Lung (tissue), 12 donors: Measurements from ENCODE around the gene NEK5. TPM values are rescaled to one million over a fixed set of nuclear protein-coding genes. Genes with fewer than 3 reads are reported as not detected.

Experiments
- ATAC-seq: fragments of 200-7000 bp; cut with Tn5 transposase; one replicate; pipeline ENCODE4 v1.9.1; 2020; ENCODE audit warnings: moderate number of reproducible peaks; ENCODE audit not compliant: insufficient read depth, low FRiP score
- DNase-seq, 3 donors: peaks; one replicate each; pipeline ENCODE4 v3.0.0-alpha.2; 2013 to 2017
- H3K27ac ChIP-seq, 2 donors: one replicate each; pipeline ENCODE4 v1.5.1; 2013; ENCODE audit warnings: mild to moderate bottlenecking in 2 of 2, moderate library complexity in 2 of 2, control low read depth in 1 of 2, inconsistent platforms in 1 of 2, low read depth in 1 of 2, low read length in 1 of 2
- H3K27me3 ChIP-seq, 3 donors: one replicate each; pipeline ENCODE4 v1.5.1; 2013; ENCODE audit warnings: low read length in 2 of 3; ENCODE audit not compliant: control insufficient read depth in 3 of 3, insufficient read depth in 3 of 3
- H3K36me3 ChIP-seq, 4 donors: one replicate each; pipeline ENCODE4 v1.5.1; 2013; ENCODE audit warnings: low read length in 4 of 4, mild to moderate bottlenecking in 1 of 4, moderate library complexity in 1 of 4; ENCODE audit not compliant: control insufficient read depth in 4 of 4, insufficient read depth in 4 of 4
- H3K4me1 ChIP-seq, 5 donors: one replicate each; pipeline ENCODE4 v1.5.1; 2013; ENCODE audit warnings: low read length in 5 of 5, mild to moderate bottlenecking in 2 of 5, moderate library complexity in 1 of 5; ENCODE audit not compliant: control insufficient read depth in 5 of 5, insufficient read depth in 5 of 5
- H3K4me3 ChIP-seq: one replicate; pipeline ENCODE4 v1.5.1; 2013; ENCODE audit warnings: mild to moderate bottlenecking, control low read depth, moderate library complexity
- H3K9ac ChIP-seq, 2 donors: one replicate each; pipeline ENCODE4 v1.5.1; 2013; ENCODE audit warnings: low read length in 2 of 2, control low read depth in 1 of 2; ENCODE audit not compliant: insufficient read depth in 1 of 2
- H3K9me3 ChIP-seq, 4 donors: one replicate each; pipeline ENCODE4 v1.5.1; 2013; ENCODE audit warnings: low read length in 3 of 4, mild to moderate bottlenecking in 1 of 4, moderate library complexity in 1 of 4; ENCODE audit not compliant: control insufficient read depth in 4 of 4, insufficient read depth in 3 of 4
- WGBS, 2 donors: extraction: QIAGEN DNeasy Blood & Tissue Kit; methylation state at CpG; one replicate each; pipeline ENCODE4 v1.1.7; 2013; 5-methylcytosine and 5-hydroxymethylcytosine counted together
- polyA plus RNA-seq, 2 donors: library from polyadenylated mRNA; stranded (reverse); fragments of 200-250 nt; gene quantifications; one replicate each; pipeline ENCODE4 v1.2.1, GENCODE V29; 2013
- total RNA-seq, 2 donors: library from RNA; depleted of rRNA in 1 of 2; stranded (reverse); fragments of >200 nt in 1 of 2; gene quantifications; one replicate each; pipeline ENCODE4 v1.2.1, GENCODE V29; 2014 to 2021
- TF ChIP-seq, protein P1 (sequence below): IDR thresholded peaks from 2 replicates; pipeline ENCODE4 v1.5.1; 2012; ENCODE audit warnings: mild to moderate bottlenecking; ENCODE audit errors: control extremely low read depth, extremely low read depth
- donor health status: control.
- donor health status: control.
- donor health status: Bipolar disorder and iron deficiency.
- donor health status: healthy.
- donor health status: DM: yes; HTN: yes; CAD: no.

The NEK5 gene
- total and polyA plus RNA-seq, 4 donors = 2.1 to 13.3 (median 6.1) TPM

DNA sequence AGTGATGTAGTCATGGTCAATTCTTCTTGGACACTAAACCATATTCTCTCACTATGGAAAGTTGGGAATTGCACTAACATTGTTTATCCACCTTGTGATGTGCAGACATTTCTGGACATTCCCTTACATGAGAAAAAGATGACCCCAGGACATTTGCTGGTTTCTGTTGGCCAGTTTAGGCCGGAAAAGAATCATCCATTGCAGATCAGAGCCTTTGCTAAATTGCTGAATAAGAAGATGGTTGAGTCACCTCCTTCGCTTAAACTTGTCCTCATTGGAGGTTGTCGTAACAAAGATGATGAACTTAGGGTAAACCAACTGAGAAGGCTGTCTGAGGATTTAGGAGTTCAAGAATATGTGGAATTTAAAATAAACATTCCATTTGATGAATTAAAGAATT, 104.4 kb downstream of the NEK5 start, which contains the start of gene UTP14C:
TSS of gene UTP14C (plus strand) at position 211 of the 400 bp plus-strand sequence. CDS start 4,114 bp downstream, outside the sequence.
- peaks cover 0 to 8% (median 0%) of the 10 kb centered on the region in 5 donors for H3K4me1 ChIP-seq
- ATAC-seq (no peak), DNase-seq (no peak)
- peaks cover 20 to 57% (median 34%) of the 10 kb centered on the region in 4 donors for H3K36me3 ChIP-seq
- 95 to 97% methylated on average over 3 of the region's 3 CpGs for WGBS, 2 donors
- H3K9me3 ChIP-seq = peaks cover 0 to 5% (median 0%) of the 10 kb centered on the region in 4 donors
- H3K4me3 ChIP-seq = no peak within 1 kb of the TSS
- H3K9ac ChIP-seq = no peak within 1 kb of the TSS
- no peaks in the 10 kb centered on the region for H3K27me3 ChIP-seq
- TF ChIP-seq, protein P1, sequence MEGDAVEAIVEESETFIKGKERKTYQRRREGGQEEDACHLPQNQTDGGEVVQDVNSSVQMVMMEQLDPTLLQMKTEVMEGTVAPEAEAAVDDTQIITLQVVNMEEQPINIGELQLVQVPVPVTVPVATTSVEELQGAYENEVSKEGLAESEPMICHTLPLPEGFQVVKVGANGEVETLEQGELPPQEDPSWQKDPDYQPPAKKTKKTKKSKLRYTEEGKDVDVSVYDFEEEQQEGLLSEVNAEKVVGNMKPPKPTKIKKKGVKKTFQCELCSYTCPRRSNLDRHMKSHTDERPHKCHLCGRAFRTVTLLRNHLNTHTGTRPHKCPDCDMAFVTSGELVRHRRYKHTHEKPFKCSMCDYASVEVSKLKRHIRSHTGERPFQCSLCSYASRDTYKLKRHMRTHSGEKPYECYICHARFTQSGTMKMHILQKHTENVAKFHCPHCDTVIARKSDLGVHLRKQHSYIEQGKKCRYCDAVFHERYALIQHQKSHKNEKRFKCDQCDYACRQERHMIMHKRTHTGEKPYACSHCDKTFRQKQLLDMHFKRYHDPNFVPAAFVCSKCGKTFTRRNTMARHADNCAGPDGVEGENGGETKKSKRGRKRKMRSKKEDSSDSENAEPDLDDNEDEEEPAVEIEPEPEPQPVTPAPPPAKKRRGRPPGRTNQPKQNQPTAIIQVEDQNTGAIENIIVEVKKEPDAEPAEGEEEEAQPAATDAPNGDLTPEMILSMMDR = no peak
- H3K27ac ChIP-seq = no peak within 1 kb of the TSS

DNA sequence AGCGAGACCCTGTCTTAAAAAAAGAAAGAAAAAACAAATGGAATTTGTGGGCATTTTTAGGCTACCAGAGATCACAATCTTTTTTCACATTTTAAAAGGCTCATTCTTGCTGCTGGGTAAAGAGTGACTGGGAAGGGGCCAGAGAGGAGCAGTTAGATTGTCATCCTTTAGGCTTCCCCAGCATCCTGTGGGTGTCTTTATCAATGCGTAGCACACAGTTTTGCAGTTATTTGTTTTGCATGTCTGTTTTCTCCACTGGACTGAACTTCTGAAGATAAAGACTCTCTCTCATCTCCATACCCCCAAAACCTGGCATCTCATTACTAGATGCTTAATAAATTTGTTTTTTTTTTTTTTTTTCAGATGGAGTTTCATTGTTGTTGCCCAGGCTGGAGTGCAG, 106.5 kb downstream of the NEK5 start:
- Histone ChIP-seq H3K4me3 (no peak overlapping the region), H3K9me3 (peaks cover 0 to 4% (median 0%) of the 10 kb centered on the region in 4 donors), H3K27me3 (no peaks in the 10 kb centered on the region), H3K4me1 (peaks cover 0 to 8% (median 0%) of the 10 kb centered on the region in 5 donors), H3K27ac (no peak overlapping the region), H3K36me3 (peaks cover 17 to 41% (median 25%) of the 10 kb centered on the region in 4 donors), H3K9ac (no peak overlapping the region)
- 98 to 100% methylated on average over 2 of the region's 2 CpGs for WGBS, 2 donors
- TF ChIP-seq, protein P1 = no peak
- DNase-seq = no peak
- ATAC-seq = no peak

DNA sequence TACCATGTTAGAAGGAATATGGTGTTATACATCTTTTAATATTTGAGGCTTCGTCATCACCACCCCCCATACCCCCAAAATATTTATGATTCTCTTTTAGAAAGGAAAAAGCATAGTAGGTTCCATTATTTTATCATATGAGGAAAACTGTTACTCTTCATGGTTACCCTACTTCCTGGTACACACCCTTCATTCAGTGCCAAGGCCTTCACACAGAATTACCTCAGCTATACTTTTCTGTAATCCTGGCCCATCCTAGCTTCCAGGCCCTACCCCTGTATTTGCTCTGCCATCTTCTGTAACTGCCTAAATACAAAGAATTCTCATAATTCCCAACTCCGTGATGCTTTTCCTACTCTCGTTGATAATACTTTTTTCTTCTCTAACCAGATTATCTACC, 108.7 kb downstream of the NEK5 start:
- Histone ChIP-seq H3K9me3 (no peaks in the 10 kb centered on the region), H3K4me1 (no peaks in the 10 kb centered on the region), H3K27me3 (no peaks in the 10 kb centered on the region), H3K36me3 (peaks cover 10 to 24% (median 16%) of the 10 kb centered on the region in 4 donors), H3K4me3 (no peak overlapping the region), H3K27ac (no peak overlapping the region), H3K9ac (no peak overlapping the region)
- no peak for DNase-seq
- ATAC-seq = no peak
- 96 to 98% methylated on average over 3 of the region's 3 CpGs for WGBS, 2 donors
- TF ChIP-seq, protein P1 = no peak

DNA sequence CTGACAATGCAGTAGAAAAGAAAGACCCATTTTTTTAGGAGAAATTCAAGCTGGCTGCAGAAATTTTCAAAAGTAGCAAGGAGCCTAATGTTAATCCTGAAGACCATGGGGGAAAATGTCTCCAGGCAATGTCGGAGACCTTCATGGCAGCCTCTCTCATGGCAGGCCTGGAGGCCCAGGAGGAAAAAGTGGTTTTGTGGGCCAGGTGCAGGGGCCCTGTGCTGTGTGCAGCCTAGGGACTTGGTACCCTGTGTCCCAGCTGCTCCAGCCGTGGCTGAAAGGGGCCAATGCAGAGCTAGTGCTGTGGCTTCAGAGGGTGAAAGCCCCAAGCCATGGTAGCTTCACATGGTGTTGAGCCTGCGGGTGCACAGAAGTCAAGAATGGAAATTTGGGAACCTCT, 112.6 kb downstream of the NEK5 start:
- WGBS, 2 donors = 97 to 98% methylated on average over 3 of the region's 3 CpGs

More for the DNA sequence above, 112.6 kb downstream of the NEK5 start:
- Histone ChIP-seq H3K27ac (no peak overlapping the region), H3K9ac (no peak overlapping the region), H3K4me1 (peaks cover 0 to 10% (median 3%) of the 10 kb centered on the region in 5 donors), H3K36me3 (peaks cover 4 to 21% (median 5%) of the 10 kb centered on the region in 4 donors), H3K27me3 (no peaks in the 10 kb centered on the region), H3K9me3 (no peaks in the 10 kb centered on the region), H3K4me3 (no peak overlapping the region)
- TF ChIP-seq, protein P1 = no peak
- ATAC-seq (no peak), DNase-seq (no peak)
